Right lung (tissue), 5 donors: ENCODE results near the gene DBNDD2. TPM values are rescaled to one million over a fixed set of nuclear protein-coding genes. Genes with fewer than 3 reads are reported as not detected.

Experiments
- DNase-seq, 2 donors: peaks; one replicate each; pipeline ENCODE4 v3.0.0-alpha.2; 2013
- polyA plus RNA-seq, 5 donors: library from polyadenylated mRNA; unstranded; fragments of 120-200 nt; gene quantifications; one replicate each; pipeline versions ENCODE4 v1.2.1 to v1.2.3, GENCODE V29; 2013; ENCODE audit warnings: inconsistent platforms in 1 of 5, low replicate concordance in 1 of 5; ENCODE audit not compliant: insufficient read length in 5 of 5, insufficient read depth in 1 of 5

The DBNDD2 gene
- polyA plus RNA-seq, 5 donors = 19.6 to 24.1 (median 22.6) TPM

- no peak for DNase-seq
Observed at GRCh38 chr20:45413479-45413878, 5.4 kb downstream of the DBNDD2 start.

- DNase-seq = peak; percentile 71 to 80
Observed at GRCh38 chr20:45415822-45416637, 7.9 kb downstream of the DBNDD2 start, which contains the start of gene PIGT. Gene PIGT, plus strand, starts transcription at chr20:45416141. Its CDS starts 16 bp downstream, at chr20:45416157.

GRCh38 chr20:45416917-45417316 is 8.8 kb downstream of the DBNDD2 start:
- DNase-seq = no peak

GRCh38 chr20:45419188-45420091 is 11.4 kb downstream of the DBNDD2 start:
- no peak for DNase-seq

- no peak for DNase-seq
Observed at GRCh38 chr20:45420125-45420524, 12.0 kb downstream of the DBNDD2 start.

- no peak for DNase-seq
Observed at GRCh38 chr20:45423700-45424099, 15.6 kb downstream of the DBNDD2 start.

GRCh38 chr20:45425561-45425960 is 17.5 kb downstream of the DBNDD2 start:
- DNase-seq = no peak

- no peak for DNase-seq
Observed at GRCh38 chr20:45426320-45427016, 18.4 kb downstream of the DBNDD2 start.

- no peak for DNase-seq
Observed at GRCh38 chr20:45427236-45428149, 19.4 kb downstream of the DBNDD2 start.

GRCh38 chr20:45429618-45430017 is 21.5 kb downstream of the DBNDD2 start:
- no peak for DNase-seq

- no peak for DNase-seq
Observed at GRCh38 chr20:45432294-45432693, 24.2 kb downstream of the DBNDD2 start.

GRCh38 chr20:45433316-45433715 is 25.2 kb downstream of the DBNDD2 start:
- peak; percentile 50 to 57 for DNase-seq

GRCh38 chr20:45433976-45434375 is 25.9 kb downstream of the DBNDD2 start:
- no peak for DNase-seq

GRCh38 chr20:45436732-45437485 is 28.8 kb downstream of the DBNDD2 start:
- DNase-seq = peak; percentile 71 to 73

GRCh38 chr20:45440424-45440823 is 32.3 kb downstream of the DBNDD2 start:
- no peak for DNase-seq

GRCh38 chr20:45440891-45441685 is 33.0 kb downstream of the DBNDD2 start:
- DNase-seq = no peak

GRCh38 chr20:45441746-45442145 is 33.7 kb downstream of the DBNDD2 start:
- no peak for DNase-seq

GRCh38 chr20:45444050-45444449 is 36.0 kb downstream of the DBNDD2 start:
- no peak for DNase-seq
